HG03097 (cell line): ENCODE measurements around the gene IDS.
"Not testable (repeated sequence)": the region's sequence is repeated elsewhere in the genome, so short reads cannot be mapped to it uniquely, and the experiment has no call there.

Experiments used
- ATAC-seq: cut with Tn5 transposase; IDR thresholded peaks from one replicate; pipeline ENCODE4 v1.9.1; 2021; ENCODE audit not compliant: unreplicated experiment, low FRiP score

IDS gene

GRCh38 chrX:149527705-149528104, 22.6 kb upstream of the IDS start:
- no peak for ATAC-seq

GRCh38 chrX:149526318-149527033, 21.4 kb upstream of the IDS start:
- not testable (repeated sequence) for ATAC-seq

GRCh38 chrX:149525903-149526302, 20.8 kb upstream of the IDS start:
- peak; percentile 48 for ATAC-seq

GRCh38 chrX:149525389-149525788, 20.3 kb upstream of the IDS start:
- peak; percentile 93 for ATAC-seq

- ATAC-seq, result no peak
These were observed 17.8 kb upstream of the IDS start for GRCh38 chrX:149522916-149523315.

GRCh38 chrX:149521438-149521837, 16.3 kb upstream of the IDS start:
- no peak for ATAC-seq

GRCh38 chrX:149520636-149521277, 15.7 kb upstream of the IDS start:
- not testable (repeated sequence) for ATAC-seq

- no peak for ATAC-seq
These were observed 13.1 kb upstream of the IDS start for GRCh38 chrX:149518236-149518635.

GRCh38 chrX:149517308-149517707, 12.2 kb upstream of the IDS start:
- ATAC-seq, result no peak

- no peak for ATAC-seq
These were observed 11.5 kb upstream of the IDS start for GRCh38 chrX:149516604-149517003.

GRCh38 chrX:149515954-149516602, 11.0 kb upstream of the IDS start:
- ATAC-seq, result no peak

- no peak for ATAC-seq
These were observed 8.8 kb upstream of the IDS start for GRCh38 chrX:149513825-149514428.

GRCh38 chrX:149512225-149512885, 7.2 kb upstream of the IDS start:
- peak; percentile 47 for ATAC-seq

- no peak for ATAC-seq
These were observed 6.0 kb upstream of the IDS start for GRCh38 chrX:149511081-149511480.

GRCh38 chrX:149510386-149510785, 5.3 kb upstream of the IDS start:
- no peak for ATAC-seq

GRCh38 chrX:149508467-149508866, 3.4 kb upstream of the IDS start:
- ATAC-seq, result no peak

- no peak for ATAC-seq
These were observed 1.2 kb upstream of the IDS start for GRCh38 chrX:149506349-149506748.

- no peak for ATAC-seq
These were observed 565 bp upstream of the IDS start for GRCh38 chrX:149505671-149506070.

GRCh38 chrX:149504226-149504914, 736 bp downstream of the IDS start:
- peak; percentile 33 for ATAC-seq

- ATAC-seq, result peak; percentile 61
These were observed 1.7 kb downstream of the IDS start for GRCh38 chrX:149503446-149503845.
